Measurements from ENCODE around the gene RNF113A.
"Not testable (repeated sequence)": the region's sequence is repeated elsewhere in the genome, so short reads cannot be mapped to it uniquely, and the experiment has no call there.

RNF113A gene

DNA sequence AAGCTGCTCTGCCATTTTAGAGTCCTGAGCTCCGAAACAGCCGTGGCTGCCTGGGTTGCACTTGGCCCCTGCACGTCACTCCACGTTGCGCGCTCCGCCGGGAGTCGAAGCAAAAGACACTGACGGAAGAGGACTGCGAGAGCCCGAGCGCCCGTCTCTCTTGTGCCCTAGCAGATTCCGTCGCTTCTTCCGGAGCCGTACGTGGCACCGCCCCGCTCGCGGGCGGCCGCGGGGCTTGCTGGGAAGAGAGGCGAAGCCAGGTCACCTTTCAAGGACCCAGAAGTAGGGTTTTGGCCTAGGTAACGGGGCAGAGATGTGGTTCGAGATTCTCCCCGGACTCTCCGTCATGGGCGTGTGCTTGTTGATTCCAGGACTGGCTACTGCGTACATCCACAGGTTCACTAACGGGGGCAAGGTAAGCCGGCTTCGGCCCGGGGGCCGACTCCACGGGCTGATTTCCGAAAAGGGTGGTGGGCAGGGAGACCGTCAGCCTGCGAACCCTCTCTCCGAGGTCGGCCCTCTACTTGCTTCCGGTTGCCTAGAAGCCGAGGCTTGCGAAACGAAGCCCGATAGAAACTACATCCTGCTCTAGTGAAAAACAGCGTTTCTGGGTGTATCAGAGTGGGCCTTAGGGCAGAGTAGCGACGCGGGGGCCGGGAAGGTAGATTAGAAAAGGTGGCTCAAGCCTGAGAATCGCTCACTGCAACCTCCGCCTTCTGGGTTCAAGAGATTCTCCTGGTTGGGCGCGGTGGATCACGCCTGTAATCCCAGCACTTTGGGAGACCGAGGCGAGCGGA, at the start of gene RNF113A, which contains the start of gene NDUFA1:
Gene RNF113A, minus strand, starts transcription at position 135 of the 797 bp plus-strand sequence. Its CDS starts 120 bp downstream, at position 15.
Gene NDUFA1, plus strand, starts transcription at position 234 of the 797 bp plus-strand sequence. Its CDS starts 80 bp downstream, at position 314.
- Mint-ChIP-seq H3K27me3 (no peaks in the 10 kb centered on the region), H3K27ac (peak within 1 kb of the TSS; percentile 95 to 99), H3K4me1 (peaks cover 6% of the 10 kb centered on the region), H3K9me3 (no peaks in the 10 kb centered on the region), H3K4me3 (peak within 1 kb of the TSS; percentile 91 to 99)
- peak; percentile 94 for ATAC-seq
- DNase-seq, result peak; percentile 82 to 90

GRCh38 chrX:119919835-119920585, 48.5 kb upstream of the RNF113A start:
- Mint-ChIP-seq H3K27me3 (no peaks in the 10 kb centered on the region), H3K4me1 (no peaks in the 10 kb centered on the region), H3K9me3 (no peaks in the 10 kb centered on the region), H3K4me3 (no peak overlapping the region), H3K27ac (peak overlapping the region in 1 of 2 donors; percentile 54)
- no peak for ATAC-seq
- DNase-seq, result no peak

GRCh38 chrX:119917877-119918276, 46.3 kb upstream of the RNF113A start:
- no peaks in the 10 kb centered on the region for H3K9me3 Mint-ChIP-seq
- H3K4me1 Mint-ChIP-seq, result no peaks in the 10 kb centered on the region
- no peaks in the 10 kb centered on the region for H3K27me3 Mint-ChIP-seq
- H3K27ac Mint-ChIP-seq, result peak overlapping the region in 1 of 2 donors; percentile 88
- ATAC-seq (no peak), DNase-seq (no peak)
- H3K4me3 Mint-ChIP-seq, result no peak overlapping the region

GRCh38 chrX:119916310-119916709, 44.8 kb upstream of the RNF113A start:
- H3K9me3 Mint-ChIP-seq, result no peaks in the 10 kb centered on the region
- DNase-seq, result no peak
- no peak for ATAC-seq
- no peak overlapping the region for H3K4me3 Mint-ChIP-seq
- H3K4me1 Mint-ChIP-seq, result no peaks in the 10 kb centered on the region
- no peaks in the 10 kb centered on the region for H3K27me3 Mint-ChIP-seq
- H3K27ac Mint-ChIP-seq, result no peak overlapping the region

GRCh38 chrX:119900976-119901375, 29.4 kb upstream of the RNF113A start:
- no peaks in the 10 kb centered on the region for H3K27me3 Mint-ChIP-seq
- no peak overlapping the region for H3K27ac Mint-ChIP-seq
- no peaks in the 10 kb centered on the region for H3K9me3 Mint-ChIP-seq
- no peak overlapping the region for H3K4me3 Mint-ChIP-seq
- ATAC-seq (no peak), DNase-seq (no peak)
- no peaks in the 10 kb centered on the region for H3K4me1 Mint-ChIP-seq

DNA sequence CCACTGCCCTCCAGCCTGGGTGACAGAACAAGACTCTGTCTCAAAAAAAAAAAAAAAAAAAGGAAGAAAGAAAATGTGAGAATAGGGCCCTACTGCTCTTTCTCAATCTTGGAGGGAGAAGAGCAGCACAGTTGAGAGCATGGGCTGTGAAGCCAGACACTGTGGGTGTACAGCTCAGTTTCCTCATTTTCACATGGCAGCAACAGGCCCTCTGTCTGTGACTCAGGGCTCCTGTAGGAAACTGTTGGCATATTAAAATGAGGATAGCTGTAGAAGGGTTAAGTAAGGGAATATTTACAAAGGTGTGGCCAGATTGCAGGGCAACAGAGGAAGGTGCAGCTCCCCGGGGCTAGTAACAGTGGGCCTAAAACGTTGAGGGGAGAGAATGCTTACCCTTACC, 27.6 kb upstream of the RNF113A start:
- no peaks in the 10 kb centered on the region for H3K27me3 Mint-ChIP-seq
- no peaks in the 10 kb centered on the region for H3K9me3 Mint-ChIP-seq
- H3K4me1 Mint-ChIP-seq, result no peaks in the 10 kb centered on the region
- DNase-seq, result no peak
- no peak overlapping the region for H3K27ac Mint-ChIP-seq
- no peak for ATAC-seq
- no peak overlapping the region for H3K4me3 Mint-ChIP-seq

DNA sequence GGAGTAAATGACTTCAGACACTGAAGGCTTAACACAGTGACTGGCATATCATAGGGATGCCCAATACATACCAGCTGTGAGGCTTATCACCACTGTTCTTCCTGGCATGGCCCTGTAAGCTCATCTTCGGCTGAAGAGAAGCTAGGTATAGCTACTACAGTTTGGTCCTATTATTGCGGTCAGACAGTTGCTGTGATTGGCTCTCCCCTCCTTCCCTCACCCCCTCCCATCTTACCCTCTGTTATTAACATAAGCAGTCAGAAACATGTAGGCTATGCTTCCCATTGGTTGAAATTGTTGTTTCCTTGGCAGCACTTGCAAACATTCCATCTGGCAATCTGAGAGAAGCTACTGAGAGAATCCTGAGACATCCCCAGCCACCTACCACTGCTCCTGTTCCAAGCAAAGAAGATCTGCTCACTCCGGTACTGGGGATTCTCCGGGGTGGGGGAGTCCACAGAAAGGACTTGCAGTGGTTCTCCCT, 24.4 kb upstream of the RNF113A start, which contains the start of gene AKAP14:
Gene AKAP14, plus strand, starts transcription at position 51 of the 484 bp plus-strand sequence. CDS start 7,331 bp downstream, outside the sequence.
- no peak for DNase-seq
- Mint-ChIP-seq H3K9me3 (no peaks in the 10 kb centered on the region), H3K4me1 (no peaks in the 10 kb centered on the region), H3K27ac (no peak within 1 kb of the TSS), H3K4me3 (no peak within 1 kb of the TSS), H3K27me3 (no peaks in the 10 kb centered on the region)
- ATAC-seq, result no peak

- not testable (repeated sequence) for ATAC-seq, H3K9me3 Mint-ChIP-seq, H3K27me3 Mint-ChIP-seq, DNase-seq, H3K27ac Mint-ChIP-seq, H3K4me1 Mint-ChIP-seq, H3K4me3 Mint-ChIP-seq
Measured at GRCh38 chrX:119891961-119892692, 20.6 kb upstream of the RNF113A start.

DNA sequence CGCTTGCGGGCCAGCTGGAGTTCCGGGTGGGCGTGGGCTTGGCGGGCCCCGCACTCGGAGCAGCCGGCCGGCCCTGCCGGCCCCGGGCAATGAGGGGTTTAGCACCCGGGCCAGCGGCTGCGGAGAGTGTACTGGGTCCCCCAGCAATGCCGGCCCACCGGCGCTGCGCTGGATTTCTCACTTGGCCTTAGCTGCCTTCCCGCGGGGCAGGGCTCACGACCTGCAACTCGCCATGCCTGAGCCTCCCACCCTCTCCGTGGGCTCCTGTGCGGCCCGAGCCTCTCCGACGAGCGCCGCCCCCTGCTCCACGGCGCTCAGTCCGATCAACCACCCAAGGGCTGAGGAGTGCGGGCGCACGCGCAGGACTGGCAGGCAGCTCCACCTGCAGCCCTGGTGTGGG, 19.1 kb upstream of the RNF113A start:
- H3K27ac Mint-ChIP-seq, H3K4me1 Mint-ChIP-seq, H3K9me3 Mint-ChIP-seq, H3K4me3 Mint-ChIP-seq, H3K27me3 Mint-ChIP-seq, DNase-seq, ATAC-seq: not testable (repeated sequence)

GRCh38 chrX:119887721-119888425, 16.3 kb upstream of the RNF113A start:
- peak; percentile 63 to 73 for DNase-seq
- Mint-ChIP-seq H3K4me3 (peak overlapping the region; percentile 60 to 74), H3K27ac (no peak overlapping the region), H3K27me3 (peaks cover 7% of the 10 kb centered on the region), H3K9me3 (no peaks in the 10 kb centered on the region), H3K4me1 (peaks cover 9% of the 10 kb centered on the region)
- ATAC-seq, result peak; percentile 95

GRCh38 chrX:119885554-119886428, 14.3 kb upstream of the RNF113A start:
- no peak overlapping the region for H3K27ac Mint-ChIP-seq

DNA sequence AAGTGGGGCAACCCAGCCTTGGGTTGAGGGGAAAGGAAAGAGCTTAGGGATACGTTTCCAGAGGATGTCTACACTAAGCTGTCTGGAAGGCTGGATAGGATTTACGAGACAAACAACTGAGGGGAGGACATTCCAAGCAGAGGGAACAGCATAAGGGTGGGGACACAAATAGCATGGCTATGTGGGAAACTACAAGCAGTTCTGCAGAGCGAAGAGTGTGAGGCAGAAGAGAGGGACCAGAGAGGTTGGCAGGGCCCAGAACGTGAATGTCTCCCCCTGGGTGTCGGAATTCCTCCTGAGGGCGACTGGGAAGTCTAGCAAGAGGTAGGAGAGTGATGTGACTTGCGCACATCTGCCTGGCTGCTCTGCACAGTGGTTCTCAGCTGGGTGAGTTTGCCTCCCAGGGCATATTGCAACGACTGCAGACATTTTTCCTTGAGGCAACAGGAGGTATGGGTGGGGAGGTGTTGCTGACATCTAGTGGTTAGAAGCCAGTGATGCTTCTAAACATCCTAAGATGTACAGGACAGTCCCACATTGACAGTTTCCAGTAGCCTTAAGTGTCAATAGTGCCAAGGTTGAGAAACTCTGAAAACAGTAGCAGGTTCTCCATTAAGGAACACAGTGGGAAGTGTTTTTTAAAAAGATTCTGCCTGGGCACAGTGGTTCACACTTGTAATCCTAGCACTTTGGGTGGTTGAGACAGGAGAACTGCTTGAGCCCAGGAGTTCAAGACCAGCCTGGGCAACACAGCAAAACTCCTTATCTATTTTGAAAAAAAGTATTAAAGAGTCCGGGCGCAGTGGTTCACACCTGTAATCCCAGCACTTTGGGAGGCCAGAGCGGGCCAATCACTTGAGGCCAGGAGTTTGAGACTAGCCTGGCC, 9.3 kb upstream of the RNF113A start:
- peaks cover 25% of the 10 kb centered on the region for H3K4me1 Mint-ChIP-seq
- H3K27me3 Mint-ChIP-seq, result no peaks in the 10 kb centered on the region
- no peaks in the 10 kb centered on the region for H3K9me3 Mint-ChIP-seq
- ATAC-seq (peak; percentile 94), DNase-seq (peak; percentile 15 to 30)
- no peak overlapping the region for H3K4me3 Mint-ChIP-seq
- H3K27ac Mint-ChIP-seq, result no peak overlapping the region

More at GRCh38 chrX:119885554-119886428, 14.3 kb upstream of the RNF113A start:
- ATAC-seq (peak; percentile 64), DNase-seq (peak; percentile 6 to 21)
- H3K27me3 Mint-ChIP-seq, result peaks cover 7% of the 10 kb centered on the region
- peak overlapping the region; percentile 33 to 37 for H3K4me3 Mint-ChIP-seq
- peaks cover 9% of the 10 kb centered on the region for H3K4me1 Mint-ChIP-seq
- no peaks in the 10 kb centered on the region for H3K9me3 Mint-ChIP-seq

DNA sequence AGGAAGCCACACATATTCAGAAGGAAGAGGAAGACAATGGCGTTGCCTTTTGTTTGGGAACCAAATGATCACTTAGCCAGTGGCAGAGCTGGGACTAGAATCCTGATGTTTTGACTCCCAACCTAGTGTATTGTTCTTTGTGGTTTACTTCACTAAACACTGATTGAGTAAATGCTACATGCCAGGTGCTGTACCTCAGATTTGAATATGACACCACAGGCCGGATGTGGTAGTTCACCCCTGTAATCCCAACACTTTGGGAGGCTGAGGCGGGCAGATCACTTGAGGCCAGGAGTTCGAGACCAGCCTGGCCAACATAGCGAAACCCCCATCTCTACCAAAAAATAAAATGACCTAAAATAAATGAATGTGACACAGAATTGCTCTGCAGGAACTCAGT, 8.5 kb upstream of the RNF113A start:
- H3K4me3 Mint-ChIP-seq, result no peak overlapping the region
- H3K27me3 Mint-ChIP-seq, result no peaks in the 10 kb centered on the region
- H3K27ac Mint-ChIP-seq, result no peak overlapping the region
- H3K4me1 Mint-ChIP-seq, result peaks cover 25% of the 10 kb centered on the region
- H3K9me3 Mint-ChIP-seq, result no peaks in the 10 kb centered on the region
- peak; percentile 23 for ATAC-seq
- DNase-seq, result no peak
